RPMI8226 (cell line): ENCODE data around the gene MMGT1.
"Not testable (repeated sequence)": the region's sequence is repeated elsewhere in the genome, so short reads cannot be mapped to it uniquely, and the experiment has no call there.

Experiments used
- DNase-seq: peaks from one replicate; pipeline ENCODE4 v3.0.0-alpha.2; 2015

The MMGT1 gene

GRCh38 chrX:135920516-135920915, 53.3 kb downstream of the MMGT1 start:
- DNase-seq = not testable (repeated sequence)

GRCh38 chrX:135914404-135914803, 59.4 kb downstream of the MMGT1 start:
- no peak for DNase-seq
